GM19193 (cell line): ENCODE measurements around the gene LBHD2.

Experiments used
- POLR2A ChIP-seq: IDR thresholded peaks from 4 replicates; pipeline ENCODE4 v1.6.1; 2011; ENCODE audit not compliant: insufficient read depth, insufficient read length; ENCODE audit errors: extremely low read depth

The LBHD2 gene

GRCh38 chr14:103126873-103127304 is 42.9 kb downstream of the LBHD2 start:
- no peak for TF ChIP-seq POLR2A

GRCh38 chr14:103127356-103127755 is 43.3 kb downstream of the LBHD2 start:
- no peak for TF ChIP-seq POLR2A

- no peak for TF ChIP-seq POLR2A
Measured at GRCh38 chr14:103127861-103128598, 44.0 kb downstream of the LBHD2 start.

- TF ChIP-seq POLR2A: no peak
Measured at GRCh38 chr14:103128631-103129300, 44.8 kb downstream of the LBHD2 start.

- TF ChIP-seq POLR2A: no peak
Measured at GRCh38 chr14:103129301-103130016, 45.4 kb downstream of the LBHD2 start.

- TF ChIP-seq POLR2A: no peak
Measured at GRCh38 chr14:103130017-103130764, 46.2 kb downstream of the LBHD2 start.

DNA sequence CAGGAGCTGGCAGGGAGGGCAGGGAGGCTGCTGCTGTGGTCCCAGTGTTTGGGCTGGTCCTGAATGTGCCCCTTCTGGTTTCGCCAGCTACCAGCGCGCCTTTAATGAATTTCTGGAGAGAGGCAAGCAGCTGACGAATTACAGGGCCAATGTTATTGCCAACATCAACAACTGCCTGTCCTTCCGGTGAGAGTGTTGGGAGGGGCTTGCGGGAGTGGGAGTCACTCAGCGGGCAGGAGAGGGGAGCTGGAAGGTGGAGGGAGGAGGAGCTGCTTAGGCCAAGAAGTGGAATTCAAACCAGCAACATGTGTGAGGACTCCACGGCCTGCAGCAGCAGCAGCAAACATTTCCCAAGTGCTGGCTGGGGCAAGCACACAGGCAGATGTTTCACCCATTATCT is 47.0 kb downstream of the LBHD2 start:
- no peak for TF ChIP-seq POLR2A

DNA sequence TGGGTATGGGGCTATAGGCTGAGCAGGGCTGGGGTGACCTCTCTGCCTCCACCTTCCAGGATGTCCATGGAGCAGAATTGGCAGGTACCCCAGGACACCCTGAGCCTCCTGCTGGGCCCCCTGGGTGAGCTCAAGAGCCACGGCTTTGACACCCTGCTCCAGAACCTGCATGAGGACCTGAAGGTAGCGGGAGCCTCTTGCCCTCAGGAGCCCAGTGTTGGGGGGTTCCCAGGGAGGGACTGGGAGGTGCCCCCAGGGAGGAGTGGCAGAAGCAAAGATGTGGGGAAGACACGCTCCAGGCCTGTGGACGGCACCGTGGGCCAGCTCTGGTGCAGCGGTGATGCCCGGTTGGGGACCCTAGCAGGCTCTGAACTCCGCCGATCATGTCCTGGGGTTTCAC is 47.6 kb downstream of the LBHD2 start:
- no peak for TF ChIP-seq POLR2A

- TF ChIP-seq POLR2A: no peak
Measured at GRCh38 chr14:103132381-103133209, 48.6 kb downstream of the LBHD2 start.

DNA sequence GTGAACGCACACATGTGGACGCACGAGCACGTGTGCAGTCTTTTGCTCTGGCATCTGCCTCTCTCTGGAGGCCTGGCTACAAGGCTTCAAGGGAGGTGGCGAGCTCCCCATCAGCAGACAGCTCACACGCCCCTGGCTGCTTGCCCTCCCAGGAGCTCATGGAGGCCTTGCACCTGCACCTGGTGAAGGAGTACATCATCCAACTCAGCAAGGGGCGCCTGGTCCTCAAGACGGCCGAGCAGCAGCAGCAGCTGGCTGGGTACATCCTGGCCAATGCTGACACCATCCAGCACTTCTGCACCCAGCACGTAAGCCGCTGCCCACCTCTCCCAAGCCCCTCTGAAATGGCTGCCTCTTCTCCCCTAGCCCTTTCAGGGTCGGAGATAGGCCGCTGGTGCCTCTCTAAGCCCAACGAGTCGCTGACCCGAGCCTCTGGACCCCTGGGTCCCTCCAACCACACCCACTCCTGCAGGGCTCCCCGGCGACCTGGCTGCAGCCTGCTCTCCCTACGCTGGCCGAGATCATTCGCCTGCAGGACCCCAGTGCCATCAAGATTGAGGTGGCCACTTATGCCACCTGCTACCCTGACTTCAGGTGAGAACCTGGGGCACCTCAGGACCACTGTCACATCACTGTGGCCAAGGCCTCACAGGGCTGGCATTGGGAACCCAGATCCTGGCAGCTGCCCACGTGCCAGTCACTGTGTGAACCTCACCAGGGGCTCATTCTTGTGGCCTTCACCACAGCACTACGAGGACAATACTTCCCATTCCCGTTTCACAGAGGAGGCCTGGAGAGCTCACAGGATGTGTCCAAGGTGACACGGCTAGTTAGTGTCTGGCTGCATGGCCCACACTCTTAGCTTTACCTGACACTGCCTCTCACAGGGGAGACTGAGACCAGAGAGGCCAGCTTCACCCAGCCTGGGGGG is 49.5 kb downstream of the LBHD2 start:
- no peak for TF ChIP-seq POLR2A

- TF ChIP-seq POLR2A: no peak
Measured at GRCh38 chr14:103134405-103134804, 50.4 kb downstream of the LBHD2 start.

DNA sequence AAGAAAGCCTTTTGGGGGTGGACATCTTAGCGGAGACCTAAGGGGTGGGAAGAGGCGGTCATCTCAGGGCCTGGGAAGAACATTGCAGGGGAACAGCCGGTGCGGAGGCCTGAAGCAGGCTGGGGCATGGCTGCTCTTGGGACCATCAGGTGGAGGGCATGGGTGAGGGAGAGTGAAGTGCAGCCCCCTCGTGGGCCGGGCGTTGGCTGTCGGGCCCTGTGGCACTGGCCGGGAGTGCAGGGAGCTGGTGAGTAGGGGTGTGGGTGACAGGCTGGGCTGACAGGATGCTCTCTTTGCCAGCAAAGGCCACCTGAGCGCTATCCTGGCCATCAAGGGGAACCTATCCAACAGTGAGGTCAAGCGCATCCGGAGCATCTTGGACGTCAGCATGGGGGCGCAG is 50.9 kb downstream of the LBHD2 start:
- TF ChIP-seq POLR2A: no peak
